Measurements from ENCODE around the gene LILRA5.
"Not testable (repeated sequence)": the region's sequence is repeated elsewhere in the genome, so short reads cannot be mapped to it uniquely, and the experiment has no call there.

The LILRA5 gene

GRCh38 chr19:54289160-54289559 is 23.8 kb downstream of the LILRA5 start:
- H2AK5ac ChIP-seq (ENCODE audit: low read length, severe bottlenecking); DNase-seq; H3K27me3 ChIP-seq (ENCODE audit: control insufficient read depth in 1 of 2, insufficient read depth in 1 of 2, low read length in 2 of 2); H2AFZ ChIP-seq (ENCODE audit: low read depth, low read length); H4K91ac ChIP-seq (ENCODE audit: low read length); H3K9me3 ChIP-seq (ENCODE audit: control insufficient read depth, low read length); H3K36me3 ChIP-seq (ENCODE audit: control insufficient read depth in 1 of 2, insufficient read depth in 2 of 2, low read depth in 1 of 2, low read length in 2 of 2); H2BK5ac ChIP-seq (ENCODE audit: low read depth, low read length, poor library complexity, severe bottlenecking); H3K4me3 ChIP-seq (ENCODE audit: insufficient read depth in 1 of 2, low read depth in 1 of 2, low read length in 2 of 2); H3K18ac ChIP-seq (ENCODE audit: low read depth in 1 of 2, low read length in 2 of 2); H3K4me1 ChIP-seq (ENCODE audit: control insufficient read depth, insufficient read depth, low read depth, low read length); H3K9ac ChIP-seq (ENCODE audit: low read length); H4K8ac ChIP-seq (ENCODE audit: low read length); H3K27ac ChIP-seq (ENCODE audit: low read length, poor library complexity, severe bottlenecking); H3K4ac ChIP-seq (ENCODE audit: low read depth in 1 of 2, low read length in 2 of 2); H2BK12ac ChIP-seq (ENCODE audit: low read length in 2 of 2); H3K14ac ChIP-seq (ENCODE audit: low read length in 2 of 2); H2BK15ac ChIP-seq (ENCODE audit: low read depth, poor library complexity, severe bottlenecking); H2BK120ac ChIP-seq (ENCODE audit: low read depth, low read length); H3K23ac ChIP-seq (ENCODE audit: low read length in 2 of 2); H3K4me2 ChIP-seq (ENCODE audit: low read length, poor library complexity, severe bottlenecking); H3K79me1 ChIP-seq (replicated peaks; ENCODE audit: low read length, poor library complexity, severe bottlenecking): not testable (repeated sequence)
- 0% methylated on average over 1 of the region's 8 CpGs for WGBS

- Histone ChIP-seq H3K14ac (ENCODE audit: low read length in 2 of 2) (no peak overlapping the region), H2AFZ (ENCODE audit: low read depth, low read length) (no peak overlapping the region), H4K91ac (ENCODE audit: low read length) (no peak overlapping the region), H2BK15ac (ENCODE audit: low read depth, poor library complexity, severe bottlenecking) (no peak overlapping the region), H3K79me1 (replicated peaks; ENCODE audit: low read length, poor library complexity, severe bottlenecking) (no peaks in the 10 kb centered on the region), H4K8ac (ENCODE audit: low read length) (no peak overlapping the region), H3K36me3 (ENCODE audit: control insufficient read depth in 1 of 2, insufficient read depth in 2 of 2, low read depth in 1 of 2, low read length in 2 of 2) (no peaks in the 10 kb centered on the region), H2BK120ac (ENCODE audit: low read depth, low read length) (no peak overlapping the region), H3K27me3 (ENCODE audit: control insufficient read depth in 1 of 2, insufficient read depth in 1 of 2, low read length in 2 of 2) (peaks cover 0 to 13% of the 10 kb centered on the region in 2 experiments), H3K9ac (ENCODE audit: low read length) (no peak overlapping the region), H3K4me3 (ENCODE audit: insufficient read depth in 1 of 2, low read depth in 1 of 2, low read length in 2 of 2) (no peak overlapping the region), H3K9me3 (ENCODE audit: control insufficient read depth, low read length) (no peaks in the 10 kb centered on the region), H3K23ac (ENCODE audit: low read length in 2 of 2) (no peak overlapping the region), H3K4ac (ENCODE audit: low read depth in 1 of 2, low read length in 2 of 2) (no peak overlapping the region), H3K18ac (ENCODE audit: low read depth in 1 of 2, low read length in 2 of 2) (no peak overlapping the region), H2BK12ac (ENCODE audit: low read length in 2 of 2) (no peak overlapping the region), H3K27ac (ENCODE audit: low read length, poor library complexity, severe bottlenecking) (no peak overlapping the region), H3K4me2 (ENCODE audit: low read length, poor library complexity, severe bottlenecking) (no peak overlapping the region), H2AK5ac (ENCODE audit: low read length, severe bottlenecking) (no peak overlapping the region), H3K4me1 (ENCODE audit: control insufficient read depth, insufficient read depth, low read depth, low read length) (no peaks in the 10 kb centered on the region), H2BK5ac (ENCODE audit: low read depth, low read length, poor library complexity, severe bottlenecking) (no peak overlapping the region)
- 83% methylated on average over 2 of the region's 4 CpGs for WGBS
- no peak for DNase-seq
Measured at GRCh38 chr19:54287456-54287855, 25.5 kb downstream of the LILRA5 start.

- H3K27me3 ChIP-seq (ENCODE audit: control insufficient read depth in 1 of 2, insufficient read depth in 1 of 2, low read length in 2 of 2) = peaks cover 0 to 17% of the 10 kb centered on the region in 2 experiments
- H2BK15ac ChIP-seq (ENCODE audit: low read depth, poor library complexity, severe bottlenecking); H2AFZ ChIP-seq (ENCODE audit: low read depth, low read length); H4K8ac ChIP-seq (ENCODE audit: low read length); H3K9me3 ChIP-seq (ENCODE audit: control insufficient read depth, low read length); H2AK5ac ChIP-seq (ENCODE audit: low read length, severe bottlenecking); H3K18ac ChIP-seq (ENCODE audit: low read depth in 1 of 2, low read length in 2 of 2); H3K4me1 ChIP-seq (ENCODE audit: control insufficient read depth, insufficient read depth, low read depth, low read length); H2BK120ac ChIP-seq (ENCODE audit: low read depth, low read length); H3K9ac ChIP-seq (ENCODE audit: low read length); H2BK5ac ChIP-seq (ENCODE audit: low read depth, low read length, poor library complexity, severe bottlenecking); H3K36me3 ChIP-seq (ENCODE audit: control insufficient read depth in 1 of 2, insufficient read depth in 2 of 2, low read depth in 1 of 2, low read length in 2 of 2); H3K79me1 ChIP-seq (replicated peaks; ENCODE audit: low read length, poor library complexity, severe bottlenecking); H3K4me3 ChIP-seq (ENCODE audit: insufficient read depth in 1 of 2, low read depth in 1 of 2, low read length in 2 of 2); H4K91ac ChIP-seq (ENCODE audit: low read length); H3K4me2 ChIP-seq (ENCODE audit: low read length, poor library complexity, severe bottlenecking); H3K27ac ChIP-seq (ENCODE audit: low read length, poor library complexity, severe bottlenecking); H3K14ac ChIP-seq (ENCODE audit: low read length in 2 of 2); H3K23ac ChIP-seq (ENCODE audit: low read length in 2 of 2); H3K4ac ChIP-seq (ENCODE audit: low read depth in 1 of 2, low read length in 2 of 2); H2BK12ac ChIP-seq (ENCODE audit: low read length in 2 of 2); DNase-seq: not testable (repeated sequence)
- 58% methylated on average over 5 of the region's 10 CpGs for WGBS
Measured at GRCh38 chr19:54286283-54286682, 26.7 kb downstream of the LILRA5 start.

DNA sequence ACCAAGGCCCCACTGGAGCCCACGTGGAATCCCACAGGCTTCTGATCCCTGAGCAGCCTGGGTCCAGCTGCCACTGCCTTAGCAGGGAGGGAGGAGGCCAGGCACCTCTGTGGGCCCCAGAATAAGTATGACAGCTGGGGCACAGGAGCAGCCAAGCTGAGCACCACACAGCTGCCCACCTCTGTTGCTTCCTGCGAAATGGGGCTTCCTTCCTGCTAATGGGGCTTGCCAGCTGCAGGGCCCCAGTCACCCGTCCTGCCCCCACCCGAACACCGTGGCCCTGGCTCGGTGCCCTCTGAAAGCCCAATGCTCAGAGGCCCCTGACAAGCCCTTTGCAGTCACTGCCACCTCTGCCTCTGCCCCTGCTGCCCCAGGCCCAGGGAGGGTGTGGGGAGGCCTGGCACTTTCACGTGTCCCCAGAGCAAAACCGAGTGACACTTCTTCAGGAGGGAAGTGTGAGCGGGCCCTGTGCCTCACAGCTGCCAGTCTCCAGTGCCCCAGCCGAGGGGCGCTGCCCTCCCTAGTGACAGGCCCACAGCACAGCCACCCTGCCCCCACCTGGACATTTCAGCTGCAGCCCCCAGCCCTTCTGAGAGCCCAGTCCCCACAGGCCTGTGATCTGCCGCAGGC is 27.4 kb downstream of the LILRA5 start:
- not testable (repeated sequence) for H3K4me2 ChIP-seq (ENCODE audit: low read length, poor library complexity, severe bottlenecking); H3K4me1 ChIP-seq (ENCODE audit: control insufficient read depth, insufficient read depth, low read depth, low read length); H3K79me1 ChIP-seq (replicated peaks; ENCODE audit: low read length, poor library complexity, severe bottlenecking); H3K36me3 ChIP-seq (ENCODE audit: control insufficient read depth in 1 of 2, insufficient read depth in 2 of 2, low read depth in 1 of 2, low read length in 2 of 2); H3K18ac ChIP-seq (ENCODE audit: low read depth in 1 of 2, low read length in 2 of 2); H2BK5ac ChIP-seq (ENCODE audit: low read depth, low read length, poor library complexity, severe bottlenecking); H4K91ac ChIP-seq (ENCODE audit: low read length); H3K23ac ChIP-seq (ENCODE audit: low read length in 2 of 2); H2AFZ ChIP-seq (ENCODE audit: low read depth, low read length); H2BK120ac ChIP-seq (ENCODE audit: low read depth, low read length); H3K14ac ChIP-seq (ENCODE audit: low read length in 2 of 2); H3K9me3 ChIP-seq (ENCODE audit: control insufficient read depth, low read length); H2BK15ac ChIP-seq (ENCODE audit: low read depth, poor library complexity, severe bottlenecking); H2BK12ac ChIP-seq (ENCODE audit: low read length in 2 of 2); DNase-seq; H3K4me3 ChIP-seq (ENCODE audit: insufficient read depth in 1 of 2, low read depth in 1 of 2, low read length in 2 of 2); H4K8ac ChIP-seq (ENCODE audit: low read length); H3K4ac ChIP-seq (ENCODE audit: low read depth in 1 of 2, low read length in 2 of 2); H2AK5ac ChIP-seq (ENCODE audit: low read length, severe bottlenecking); H3K27ac ChIP-seq (ENCODE audit: low read length, poor library complexity, severe bottlenecking); H3K9ac ChIP-seq (ENCODE audit: low read length)
- 73% methylated on average over 11 of the region's 12 CpGs for WGBS
- H3K27me3 ChIP-seq (ENCODE audit: control insufficient read depth in 1 of 2, insufficient read depth in 1 of 2, low read length in 2 of 2) = peaks cover 0 to 22% of the 10 kb centered on the region in 2 experiments
